Measurements from ENCODE around the gene KCNK5. TPM values are rescaled to one million over a fixed set of nuclear protein-coding genes. Genes with fewer than 3 reads are reported as not detected.

Gene KCNK5
- total RNA-seq, 1 donor from 2014 or later: 62.3 TPM

DNA sequence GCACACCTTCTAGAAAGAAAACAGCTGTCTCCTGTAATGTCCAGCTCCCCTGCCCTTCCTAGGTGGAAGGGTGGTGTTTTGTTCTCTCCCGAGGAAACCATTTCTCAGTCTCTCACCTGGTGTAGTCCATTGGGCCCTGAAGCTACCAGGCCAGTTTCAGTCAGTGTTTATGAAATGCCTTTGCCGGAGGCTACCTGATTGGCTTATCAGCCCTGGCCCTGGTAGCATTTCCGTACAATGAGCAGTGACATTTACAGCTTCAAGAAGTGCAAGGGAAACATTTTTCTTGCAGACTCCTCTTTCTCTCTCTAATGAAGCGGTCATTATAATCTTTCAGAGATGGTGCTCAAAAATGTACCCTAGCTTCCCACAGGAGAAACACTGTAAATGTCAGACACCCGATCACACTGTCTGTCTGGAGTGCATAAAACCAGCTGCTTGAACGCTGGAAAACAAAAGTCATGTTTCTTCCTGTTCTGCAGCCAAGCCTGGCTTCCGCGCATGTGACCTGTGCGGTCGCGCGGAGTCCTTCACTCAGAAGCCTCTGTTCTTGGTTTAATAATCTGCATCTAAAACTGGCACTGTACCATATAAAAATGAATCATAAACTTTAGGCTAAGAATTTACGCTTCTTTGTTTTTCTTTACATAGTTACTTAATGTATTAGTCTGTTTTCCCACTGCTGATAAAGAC lies 85.9 kb downstream of the KCNK5 start:
- ATAC-seq: no peak
- no peak for DNase-seq (ENCODE audit: low spot score)

DNA sequence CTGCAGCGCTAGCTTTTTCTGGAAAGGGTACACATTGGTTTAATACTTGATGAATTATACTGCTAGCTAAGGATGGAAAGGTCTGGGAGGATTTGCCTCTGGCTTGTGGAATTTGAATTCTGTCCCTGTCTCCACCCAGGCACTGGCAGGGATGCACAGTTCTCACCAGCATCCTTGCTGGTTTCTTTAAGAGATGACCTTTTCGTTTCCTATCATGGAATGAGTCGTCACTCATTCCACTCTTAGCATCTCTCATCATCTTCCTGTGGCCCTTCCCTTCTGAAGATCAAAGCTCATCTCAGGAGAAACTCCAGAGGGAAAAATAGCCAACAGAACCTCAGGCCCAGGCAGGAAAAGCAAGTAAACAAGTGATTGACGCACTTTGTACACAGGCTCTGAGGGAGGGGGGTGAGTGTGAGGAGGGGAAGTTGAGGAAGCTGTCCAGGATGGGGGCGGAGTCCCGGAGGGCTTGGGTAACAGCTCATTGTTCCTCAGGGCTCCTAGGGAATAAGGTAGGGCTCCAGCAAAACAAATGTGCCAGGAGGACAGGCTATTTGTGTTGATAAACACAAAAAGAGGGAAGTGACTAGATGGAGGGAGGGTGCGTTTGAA lies 88.6 kb downstream of the KCNK5 start:
- ATAC-seq: no peak

More for the DNA sequence above, 88.6 kb downstream of the KCNK5 start:
- DNase-seq (ENCODE audit: low spot score): no peak

Other genes with a start within 250 kb of the KCNK5 start
- not detected for gene GLP1R, start 180.7 kb downstream of the KCNK5 start, total RNA-seq
- gene SAYSD1, start 114.3 kb downstream of the KCNK5 start, total RNA-seq: 6.0 TPM
- 1.2 TPM for gene KCNK17, start 84.9 kb upstream of the KCNK5 start, total RNA-seq
- not detected for gene KCNK16, start 93.2 kb upstream of the KCNK5 start, total RNA-seq

All from left lobe of liver (tissue), 2 donors.